Fibroblast of skin of left quadriceps (primary cell): Measurements from ENCODE around the gene FIZ1.
A peak's percentile ranks its signal among the peaks of the same experiment; 100 is the strongest.

ENCODE experiments used
- DNase-seq, 2 experiments: peaks; one replicate each; pipeline ENCODE4 v3.0.0-alpha.2; 2013; ENCODE audit warnings: low read depth in 2 of 2

The FIZ1 gene

GRCh38 chr19:55635856-55636440 lies 36.6 kb upstream of the FIZ1 start:
- DNase-seq = no peak

DNA sequence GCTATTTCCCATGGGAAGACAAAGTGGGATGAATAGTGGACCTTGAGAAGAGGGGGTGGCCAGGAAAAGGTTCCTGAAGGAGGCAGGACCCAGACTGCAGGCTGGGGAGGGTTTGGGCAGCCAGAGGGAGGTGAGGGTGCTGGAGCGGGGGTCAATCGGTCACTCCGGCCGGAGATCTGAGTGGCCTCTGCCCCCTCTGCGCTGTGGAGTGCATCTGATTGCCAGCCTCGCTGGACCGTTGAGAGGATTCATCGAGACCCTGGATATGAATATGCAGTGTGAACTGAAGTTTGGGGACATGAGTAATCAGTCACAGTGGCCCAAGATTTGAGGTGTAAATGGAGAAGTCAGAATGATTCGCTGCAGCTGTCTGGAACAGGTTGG lies 36.0 kb upstream of the FIZ1 start:
- DNase-seq = no peak

DNA sequence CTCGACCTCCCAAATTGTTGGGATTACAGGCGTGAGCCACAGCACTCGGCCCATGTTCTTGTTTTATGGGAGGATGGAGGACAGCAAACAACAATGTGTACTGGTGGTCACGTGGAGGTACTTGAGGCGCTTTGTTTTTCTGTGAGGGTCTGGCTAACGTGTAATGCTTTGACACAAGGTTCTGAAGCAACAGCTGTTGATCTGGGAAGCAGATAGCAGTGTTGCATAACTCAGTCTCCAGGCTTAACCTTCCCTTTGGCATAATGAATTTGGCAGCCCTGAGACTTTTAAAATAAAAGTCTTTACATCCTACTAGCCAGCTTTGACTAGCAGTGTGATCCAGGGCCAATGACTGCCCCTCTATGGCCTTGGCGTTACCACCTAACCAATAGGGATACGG lies 34.5 kb upstream of the FIZ1 start:
- DNase-seq = no peak

DNA sequence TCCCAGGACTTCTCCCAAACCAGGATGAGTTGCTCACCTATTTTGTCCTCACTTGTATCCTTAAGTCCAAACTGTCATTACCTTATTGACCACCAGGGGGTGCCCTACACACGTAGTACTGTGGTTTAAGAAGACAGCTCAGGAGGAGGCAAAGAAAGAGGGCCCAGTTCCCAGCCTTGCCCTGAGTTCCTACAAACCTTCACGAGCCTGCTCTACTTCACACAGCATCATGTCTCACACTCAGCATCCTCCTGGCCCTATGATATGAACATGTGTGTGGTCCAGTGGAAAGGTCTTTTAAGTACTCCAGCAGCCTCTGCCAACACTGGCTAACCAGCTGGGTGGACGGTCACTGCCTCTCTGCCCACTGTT lies 33.1 kb upstream of the FIZ1 start:
- peak; percentile 80 to 81 for DNase-seq

- DNase-seq = no peak
Measured at GRCh38 chr19:55626350-55626749, 27.0 kb upstream of the FIZ1 start.

- DNase-seq = no peak
Measured at GRCh38 chr19:55625004-55625326, 25.6 kb upstream of the FIZ1 start.

- peak; percentile 84 to 86 for DNase-seq
Measured at GRCh38 chr19:55624109-55625003, 25.0 kb upstream of the FIZ1 start, which contains the start of gene ZNF784. TSS of gene ZNF784 (minus strand) at chr19:55624566. CDS start at chr19:55624561, 5 bp downstream.

DNA sequence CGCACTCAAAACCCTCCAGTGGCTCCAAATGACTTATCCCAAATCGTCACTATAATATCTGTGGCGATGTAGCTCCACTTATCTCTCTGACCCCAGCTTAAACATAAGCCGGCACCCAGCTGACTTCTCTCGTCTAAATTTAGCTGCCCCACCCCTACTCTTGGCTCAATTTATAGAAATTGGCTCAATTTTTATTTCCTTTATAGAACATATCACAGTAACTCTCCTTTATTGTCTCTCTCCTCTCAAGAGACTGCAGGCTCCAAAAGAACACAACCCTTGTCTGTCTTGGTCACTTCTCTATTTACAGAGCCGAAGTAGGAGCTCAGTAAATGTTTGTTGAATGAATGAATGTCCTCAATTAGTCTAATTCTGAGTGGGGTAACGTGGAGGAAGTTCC lies 24.2 kb upstream of the FIZ1 start:
- DNase-seq = no peak

DNA sequence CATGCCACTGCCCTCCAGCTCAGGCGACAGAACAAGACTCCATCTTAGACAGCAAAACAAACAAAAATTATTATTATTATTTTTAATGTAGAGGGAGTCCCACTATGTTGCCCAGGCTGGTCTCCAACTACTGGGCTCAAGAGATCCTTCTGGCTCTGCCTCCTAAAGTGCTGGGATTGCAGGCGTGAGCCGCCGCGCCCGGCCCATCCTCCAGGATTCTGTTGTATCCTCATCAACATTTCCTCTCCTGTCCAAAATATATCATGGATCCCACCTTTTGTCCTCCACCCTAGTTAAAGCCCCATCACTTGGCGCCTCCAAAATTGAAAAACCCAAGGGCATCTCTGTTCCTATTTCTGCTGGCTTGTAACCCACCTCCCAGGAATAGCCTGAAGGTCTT lies 23.8 kb upstream of the FIZ1 start:
- no peak for DNase-seq

- no peak for DNase-seq
Measured at GRCh38 chr19:55622242-55622969, 23.1 kb upstream of the FIZ1 start.

GRCh38 chr19:55621673-55622231 lies 22.4 kb upstream of the FIZ1 start:
- DNase-seq = no peak

GRCh38 chr19:55621205-55621672 lies 21.9 kb upstream of the FIZ1 start:
- no peak for DNase-seq

DNA sequence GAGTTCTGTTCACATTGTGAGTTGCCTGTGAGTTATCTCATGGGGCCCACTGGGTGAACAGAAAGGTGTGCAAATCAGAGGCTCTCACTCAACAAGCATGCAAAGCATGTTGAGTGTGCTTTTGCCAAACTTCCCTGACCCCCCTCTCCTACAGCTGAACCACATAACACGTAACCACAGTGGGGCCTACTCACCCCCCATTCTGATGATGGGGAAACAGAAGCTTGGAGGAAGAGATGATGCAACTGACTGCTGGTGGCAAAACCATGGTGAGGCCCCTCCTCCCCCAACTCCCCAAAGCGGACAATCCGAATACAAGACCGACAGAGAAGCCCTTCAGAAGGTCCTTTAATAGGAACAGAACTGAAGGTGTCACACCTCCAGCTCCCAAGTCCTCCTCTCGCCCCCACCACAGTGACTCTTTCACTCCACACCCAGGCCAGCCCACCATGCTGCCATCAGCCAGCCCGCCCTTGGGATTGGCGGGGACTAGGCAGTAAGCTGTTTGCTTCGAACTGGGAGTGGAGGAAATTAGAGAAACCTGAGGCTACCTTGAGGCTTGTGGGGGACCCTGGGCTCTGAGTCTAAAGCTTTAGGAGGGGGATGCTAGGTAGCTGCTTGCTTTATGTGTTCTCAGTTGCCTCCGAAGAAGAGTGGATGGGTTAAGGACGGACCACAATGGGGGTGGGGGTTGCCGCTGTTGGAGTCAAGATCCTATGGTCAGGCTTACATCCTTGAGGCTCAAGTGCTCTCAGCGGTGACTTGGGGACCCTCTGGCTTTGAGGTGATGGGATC lies 21.3 kb upstream of the FIZ1 start:
- peak; percentile 68 to 69 for DNase-seq

DNA sequence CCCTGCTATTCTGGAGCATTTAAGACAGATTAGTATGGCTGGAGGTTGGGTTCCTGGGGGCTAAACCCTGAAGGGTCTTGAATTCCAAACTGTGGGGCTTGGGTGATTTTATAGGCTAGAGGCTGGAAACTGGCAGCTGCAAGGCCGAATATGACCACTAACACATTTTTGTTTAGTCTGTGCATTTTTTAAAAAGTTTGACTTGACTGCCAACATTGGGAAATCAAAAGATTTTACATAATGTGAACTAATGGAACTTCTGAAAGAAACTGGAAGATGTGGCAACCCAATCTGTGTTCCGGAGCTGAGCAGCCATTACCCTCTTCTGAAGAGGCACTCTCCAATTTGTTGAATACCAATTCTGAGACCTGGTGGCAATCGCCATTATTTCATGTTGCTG lies 20.0 kb upstream of the FIZ1 start:
- no peak for DNase-seq

DNA sequence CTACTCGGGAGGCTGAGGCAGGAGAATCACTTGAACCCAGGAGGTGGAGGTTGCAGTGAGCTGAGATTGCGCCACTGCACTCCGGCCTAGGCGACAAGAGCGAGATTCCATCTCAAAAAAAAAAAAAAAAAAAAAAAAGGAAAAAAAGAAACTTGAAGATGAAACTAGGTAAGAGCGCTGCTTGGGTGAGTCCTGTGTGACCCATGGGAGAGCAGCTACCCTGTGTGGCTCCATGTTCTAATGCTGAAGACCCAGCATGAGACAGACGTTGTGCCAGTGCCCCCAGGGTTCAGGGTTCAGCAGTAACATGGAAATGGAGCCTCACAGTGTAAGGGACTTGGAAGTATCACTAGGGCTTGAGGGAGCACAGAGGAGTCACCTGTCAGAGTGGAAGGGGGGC lies 19.1 kb upstream of the FIZ1 start:
- no peak for DNase-seq

- no peak for DNase-seq
Measured at GRCh38 chr19:55617426-55617825, 18.1 kb upstream of the FIZ1 start.

DNA sequence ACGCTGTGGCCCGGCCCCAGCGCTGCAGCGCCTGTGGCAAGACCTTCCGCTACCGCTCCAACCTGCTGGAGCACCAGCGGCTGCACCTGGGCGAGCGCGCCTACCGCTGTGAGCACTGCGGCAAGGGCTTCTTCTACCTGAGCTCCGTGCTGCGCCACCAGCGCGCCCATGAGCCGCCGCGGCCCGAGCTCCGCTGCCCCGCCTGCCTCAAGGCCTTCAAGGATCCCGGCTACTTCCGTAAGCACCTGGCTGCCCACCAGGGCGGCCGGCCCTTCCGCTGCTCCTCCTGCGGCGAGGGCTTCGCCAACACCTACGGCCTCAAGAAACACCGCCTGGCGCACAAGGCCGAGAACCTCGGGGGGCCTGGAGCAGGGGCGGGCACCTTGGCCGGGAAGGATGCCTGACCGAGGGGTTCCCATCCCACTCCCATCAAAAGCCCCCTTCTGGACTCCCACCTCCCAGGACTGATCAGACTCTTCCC lies 17.1 kb upstream of the FIZ1 start:
- no peak for DNase-seq

GRCh38 chr19:55615543-55616394 lies 16.5 kb upstream of the FIZ1 start:
- no peak for DNase-seq

DNA sequence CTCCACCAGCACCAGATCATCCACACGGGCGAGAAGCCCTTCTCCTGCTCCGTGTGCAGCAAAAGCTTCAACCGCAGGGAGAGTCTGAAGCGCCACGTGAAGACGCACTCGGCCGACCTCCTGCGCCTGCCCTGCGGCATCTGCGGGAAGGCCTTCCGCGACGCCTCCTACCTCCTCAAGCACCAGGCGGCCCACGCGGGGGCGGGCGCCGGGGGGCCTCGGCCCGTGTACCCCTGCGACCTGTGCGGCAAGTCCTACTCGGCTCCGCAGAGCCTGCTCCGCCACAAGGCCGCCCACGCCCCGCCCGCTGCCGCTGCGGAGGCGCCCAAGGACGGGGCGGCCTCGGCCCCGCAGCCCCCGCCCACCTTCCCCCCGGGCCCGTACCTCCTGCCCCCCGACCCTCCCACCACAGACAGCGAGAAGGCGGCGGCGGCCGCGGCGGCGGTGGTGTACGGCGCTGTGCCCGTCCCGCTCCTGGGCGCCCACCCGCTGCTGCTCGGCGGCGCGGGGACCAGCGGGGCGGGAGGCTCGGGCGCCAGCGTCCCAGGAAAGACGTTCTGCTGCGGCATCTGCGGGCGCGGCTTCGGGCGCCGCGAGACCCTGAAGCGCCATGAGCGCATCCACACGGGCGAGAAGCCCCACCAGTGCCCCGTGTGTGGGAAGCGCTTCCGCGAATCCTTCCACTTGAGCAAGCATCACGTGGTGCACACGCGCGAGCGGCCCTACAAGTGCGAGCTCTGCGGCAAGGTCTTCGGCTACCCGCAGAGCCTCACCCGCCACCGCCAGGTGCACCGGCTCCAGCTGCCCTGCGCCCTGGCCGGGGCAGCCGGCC lies 15.6 kb upstream of the FIZ1 start:
- DNase-seq = no peak
